K562 (cell line): ENCODE data around the gene DLGAP1. TPM values are rescaled to one million over a fixed set of nuclear protein-coding genes. Genes with fewer than 3 reads are reported as not detected.
A peak's percentile ranks its signal among the peaks of the same experiment; 100 is the strongest.

Source experiments
- ATAC-seq: fragments of 200-7000 bp; cut with Tn5 transposase; 3 replicates; pipeline ENCODE4 v1.9.1; 2020; ENCODE audit warnings: moderate library complexity
- BruUV-seq: library from RNA; stranded (reverse); fragments of 400-500 nt; replicated peaks from 2 replicates; lab custom pipeline; 2021; lab: Mats Ljungman, UMichigan
- CTCF ChIA-PET: fragments of 300-600 bp; formaldehyde crosslinking; extraction: SDS; loops from one replicate; lab custom pipeline; 2021; ENCODE audit warnings: low intra/inter-chr PET ratio; lab: Yijun Ruan, JAX
- POLR2A ChIA-PET: fragments of 300-600, 350-650 bp; sonication (Branson Sonifier 250); formaldehyde crosslinking; extraction: SDS; loops from one replicate; lab custom pipeline; 2021; ENCODE audit warnings: antibody characterized with exemption, inconsistent platforms; lab: Yijun Ruan, JAX
- DNase-seq, 4 experiments: peaks; one replicate each; pipeline versions ENCODE4 v3.0.0 to v3.0.0-alpha.2; 2011 to 2018; ENCODE audit warnings: low spot score in 3 of 4, mixed read lengths in 3 of 4; ENCODE audit errors: extremely low read depth in 1 of 4
- FAIRE-seq: peaks from 2 replicates; lab custom pipeline; 2011; peaks lifted over from hg19 to GRCh38; lab: Jason Lieb, UNC
- H2AFZ ChIP-seq: 2 replicates; pipeline ENCODE4 v1.6.0; 2011; ENCODE audit warnings: low read depth, low read length, control low read depth, inconsistent platforms
- H3K27ac ChIP-seq: fragments of 200-600 bp; 3 replicates; pipeline ENCODE4 v1.8.0; 2011; ENCODE audit warnings: low read depth, mild to moderate bottlenecking, control low read depth, inconsistent platforms, low read length, moderate library complexity, mixed read lengths; ENCODE audit errors: extremely low read depth
- H3K27me3 ChIP-seq, 2 experiments: fragments of 300-600 bp in 1 of 2; 2 replicates in 1 of 2; 3 replicates in 1 of 2; pipeline versions ENCODE4 v1.6.0 to v1.8.0; 2011; ENCODE audit warnings: inconsistent platforms in 2 of 2, low read length in 2 of 2, mild to moderate bottlenecking in 1 of 2, mixed read lengths in 1 of 2, moderate library complexity in 1 of 2; ENCODE audit not compliant: control insufficient read depth in 2 of 2, insufficient read depth in 2 of 2
- H3K36me3 ChIP-seq: fragments of 300-600 bp; 3 replicates; pipeline ENCODE4 v1.8.0; 2011; ENCODE audit warnings: mild to moderate bottlenecking, low read length, inconsistent platforms; ENCODE audit not compliant: control insufficient read depth, insufficient read depth
- H3K4me1 ChIP-seq, 2 experiments: fragments of 200-600 bp in 1 of 2; replicated peaks in 1 of 2; 2 replicates in 1 of 2; 3 replicates in 1 of 2; pipeline versions ENCODE4 v1.5.1 to v1.8.0; 2011; ENCODE audit warnings: inconsistent platforms in 2 of 2, low read length in 2 of 2, mild to moderate bottlenecking in 1 of 2, mixed read lengths in 1 of 2, moderate library complexity in 1 of 2; ENCODE audit not compliant: control insufficient read depth in 2 of 2, insufficient read depth in 2 of 2
- H3K4me2 ChIP-seq: 2 replicates; pipeline ENCODE4 v1.6.1; 2011; ENCODE audit warnings: low read length, control low read depth, inconsistent platforms, mixed read lengths; ENCODE audit not compliant: insufficient read depth
- H3K4me3 ChIP-seq: fragments of 200-600 bp; sonication (generic), shearing (Covaris generic); 2 replicates; pipeline ENCODE4 v1.5.1; 2016; ENCODE audit warnings: control low read depth, inconsistent platforms
- H3K79me2 ChIP-seq: fragments of 200-600 bp; 3 replicates; pipeline ENCODE4 v1.8.0; 2011; ENCODE audit warnings: low read length, inconsistent platforms; ENCODE audit not compliant: control insufficient read depth, insufficient read depth
- H3K9ac ChIP-seq, 2 experiments: 2 replicates each; pipeline versions ENCODE4 v1.6.0 to v1.6.1; 2011; ENCODE audit warnings: low read depth in 2 of 2, low read length in 2 of 2, control low read depth in 1 of 2, inconsistent platforms in 1 of 2, mild to moderate bottlenecking in 1 of 2, mixed read lengths in 1 of 2; ENCODE audit not compliant: insufficient read depth in 1 of 2
- H3K9me1 ChIP-seq: one replicate; pipeline ENCODE4 v1.6.0; 2011; ENCODE audit warnings: inconsistent platforms, mild to moderate bottlenecking, low read length, moderate library complexity; ENCODE audit not compliant: control insufficient read depth, insufficient read depth
- H3K9me3 ChIP-seq: replicated peaks from 2 replicates; pipeline ENCODE4 v1.5.1; 2011; ENCODE audit warnings: low read depth, low read length, inconsistent platforms; ENCODE audit not compliant: control insufficient read depth, insufficient read depth
- H4K20me1 ChIP-seq: replicated peaks from 2 replicates; pipeline ENCODE4 v1.6.1; 2011; ENCODE audit warnings: low read length, inconsistent platforms, mixed read lengths; ENCODE audit not compliant: control insufficient read depth, insufficient read depth
- CTCF ChIP-seq, 3 experiments: IDR thresholded peaks in 2 of 3; conservative IDR thresholded peaks in 1 of 3; 2 replicates each; pipeline ENCODE4 v1.5.1; 2011 to 2012; ENCODE audit warnings: low read length in 3 of 3, mild to moderate bottlenecking in 3 of 3, control low read depth in 2 of 3, improper control_type of control experiment in 1 of 3, inconsistent platforms in 1 of 3, low read depth in 1 of 3, mixed read lengths in 1 of 3, moderate library complexity in 1 of 3; ENCODE audit not compliant: insufficient read depth in 2 of 3
- MYNN ChIP-seq, 2 experiments: sonication (generic); formaldehyde crosslinking in 1 of 2; IDR thresholded peaks; 2 replicates each; pipeline versions ENCODE4 v1.5.0 to v1.6.1; 2016 to 2020; ENCODE audit warnings: antibody characterized with exemption in 1 of 2, missing genetic modification reagents in 1 of 2
- STAT5A ChIP-seq: IDR thresholded peaks from 2 replicates; pipeline ENCODE4 v1.6.1; 2012; ENCODE audit warnings: low read length, inconsistent platforms, borderline replicate concordance
- WGBS: fragments of 100-300 bp; shearing (Covaris generic); methylation state at CpG from one replicate; pipeline ENCODE4 v1.1.6; 2016; ENCODE audit warnings: low coverage, mixed read lengths; ENCODE audit not compliant: insufficient coverage; ENCODE audit errors: missing lambda C conversion rate; 5-methylcytosine and 5-hydroxymethylcytosine counted together
- in situ Hi-C: fragments of 300-500 bp; cut with MboI; formaldehyde crosslinking; loops from 4 replicates; pipeline ENCODE4 v1.15.0; 2018; ENCODE audit warnings: inconsistent platforms, mixed read lengths
- intact Hi-C: fragments of 100-400 bp; cut with micrococcal nuclease; formaldehyde crosslinking; loops from 2 replicates; pipeline ENCODE4 v1.14.2; 2022
- polyA plus RNA-seq, 8 experiments: library from polyadenylated mRNA; depleted of rRNA in 4 of 8; stranded (reverse) in 5 of 8; unstranded in 3 of 8; fragments of >200 nt; fragmentation: Nextera tagmentation in 2 of 8; fragmentation: Illumina TruSeq in 1 of 8; extraction: Ambion mirVana in 2 of 8; extraction: Trizol in 1 of 8; gene quantifications; 2 replicates each; pipeline versions ENCODE4 v1.2.1 to v1.2.3, GENCODE V29; 2011 to 2014; ENCODE audit warnings: inconsistent platforms in 1 of 8, missing spikeins in 1 of 8
- total RNA-seq, 7 experiments: library from RNA; depleted of rRNA in 6 of 7; stranded (reverse); fragments of >200 nt in 6 of 7; fragmentation: Illumina TruSeq in 2 of 7; extraction: Trizol in 2 of 7; gene quantifications; 2 replicates each; pipeline versions ENCODE4 v1.2.1 to v1.2.3, GENCODE V29; 2011 to 2021; ENCODE audit warnings: low replicate concordance in 1 of 7

Gene DLGAP1
- total and polyA plus RNA-seq, 9 of the 15 experiments (the other 6 are each of a cell fraction or from before 2014, with no cell fraction given) = 0.04 to 0.22 (median 0.08) TPM

- intact Hi-C loops = no loop called here
- FAIRE-seq = peak; percentile 11
- WGBS = 3% methylated on average over 2 of the region's 2 CpGs
- ATAC-seq = peak; percentile 94
- DNase-seq = peak; percentile 25 to 70 (median 56)
- POLR2A ChIA-PET = interaction anchor here (1.1 to 1.8 kb wide), 2 partner anchors 10 kb away, joined by 3 read pairs; no protein-coding TSS in a partner anchor
- peaks cover 0 to 9% of the 10 kb centered on the region in 2 experiments; a peak in 2 of 5 replicates for H3K27me3 ChIP-seq
- TF ChIP-seq STAT5A (no peak), MYNN (IDR thresholded peaks at IDR 0.05) (no peak), MYNN (CRISPR knock-in tag; IDR thresholded peaks at IDR 0.05) (no peak), CTCF (IDR thresholded peaks at IDR 0.05 in 2 of 3, conservative IDR thresholded peaks at IDR 0.05 in 1 of 3; ENCODE audit: insufficient read depth in 2 of 3, low read depth in 1 of 3, low read length in 3 of 3) (peak; percentile 55 to 92 (median 61))
- TF ChIP-seq, all 486 proteins: peak for 1
- H3K36me3 ChIP-seq = no peaks in the 10 kb centered on the region
- H3K9ac ChIP-seq = no peak overlapping the region
- no peak overlapping the region for H3K27ac ChIP-seq
- no peaks in the 10 kb centered on the region for H3K9me1 ChIP-seq
- no peaks in the 10 kb centered on the region for H3K9me3 ChIP-seq
- H3K4me2 ChIP-seq = no peak overlapping the region
- in situ Hi-C loops = no loop called here
- H4K20me1 ChIP-seq = no peaks in the 10 kb centered on the region; the same call in 1 of the 2 replicates
- H2AFZ ChIP-seq = no peak overlapping the region
- CTCF ChIA-PET = no interaction called here
- H3K4me3 ChIP-seq = no peak overlapping the region
- no peaks in the 10 kb centered on the region for H3K79me2 ChIP-seq
- no TSS peak for BruUV-seq
- no peaks in the 10 kb centered on the region for H3K4me1 ChIP-seq
Observed at GRCh38 chr18:3885209-3885792, 569.8 kb downstream of the DLGAP1 start.
